ENCODE results near the gene MAPK8IP2.

MAPK8IP2 gene

GRCh38 chr22:50600538-50600937 lies at the start of gene MAPK8IP2:
Gene MAPK8IP2, plus strand, starts transcription at chr22:50600793. Its CDS starts 26 bp downstream, at chr22:50600819.
- no peak for DNase-seq

- DNase-seq: no peak
Measured at GRCh38 chr22:50551160-50551752, 49.3 kb upstream of the MAPK8IP2 start.

- no peak for DNase-seq
Measured at GRCh38 chr22:50553310-50553709, 47.3 kb upstream of the MAPK8IP2 start.

GRCh38 chr22:50556703-50557102 lies 43.9 kb upstream of the MAPK8IP2 start:
- no peak for DNase-seq

- no peak for DNase-seq
Measured at GRCh38 chr22:50560034-50560433, 40.6 kb upstream of the MAPK8IP2 start.

- DNase-seq: no peak
Measured at GRCh38 chr22:50561401-50562358, 38.9 kb upstream of the MAPK8IP2 start.

- peak; percentile 97 for DNase-seq
Measured at GRCh38 chr22:50562523-50563412, 37.8 kb upstream of the MAPK8IP2 start, which contains the start of gene SYCE3. Gene SYCE3, minus strand, starts transcription at chr22:50562919. Its CDS starts 6,514 bp downstream, at chr22:50556405.

GRCh38 chr22:50563413-50564160 lies 37.0 kb upstream of the MAPK8IP2 start:
- DNase-seq: no peak

GRCh38 chr22:50564289-50564688 lies 36.3 kb upstream of the MAPK8IP2 start:
- DNase-seq: no peak

- no peak for DNase-seq
Measured at GRCh38 chr22:50567721-50568252, 32.8 kb upstream of the MAPK8IP2 start.

GRCh38 chr22:50568626-50569025 lies 32.0 kb upstream of the MAPK8IP2 start:
- no peak for DNase-seq

GRCh38 chr22:50569041-50569459 lies 31.5 kb upstream of the MAPK8IP2 start:
- DNase-seq: no peak

- DNase-seq: no peak
Measured at GRCh38 chr22:50569896-50570535, 30.6 kb upstream of the MAPK8IP2 start.

GRCh38 chr22:50570861-50571260 lies 29.7 kb upstream of the MAPK8IP2 start:
- DNase-seq: no peak

- no peak for DNase-seq
Measured at GRCh38 chr22:50571264-50572175, 29.1 kb upstream of the MAPK8IP2 start.

GRCh38 chr22:50572965-50573364 lies 27.6 kb upstream of the MAPK8IP2 start:
- DNase-seq: no peak

- no peak for DNase-seq
Measured at GRCh38 chr22:50573491-50574382, 26.9 kb upstream of the MAPK8IP2 start.

GRCh38 chr22:50574383-50574755 lies 26.2 kb upstream of the MAPK8IP2 start:
- no peak for DNase-seq

- DNase-seq: no peak
Measured at GRCh38 chr22:50575426-50575941, 25.1 kb upstream of the MAPK8IP2 start.

Data from activated CD4-positive, alpha-beta T cell treated with anti-CD3 and anti-CD28 coated beads, Interleukin-2, amount 50 U/mL, for 1 hour (primary cell).